Skeletal muscle satellite cell (primary cell): ENCODE measurements around the gene CD200.

ENCODE experiments used
- H3K27me3 ChIP-seq: 2 replicates; pipeline ENCODE4 v1.7.0; 2013; ENCODE audit warnings: low read length; ENCODE audit not compliant: control insufficient read depth, insufficient read depth
- H3K36me3 ChIP-seq: 2 replicates; pipeline ENCODE4 v1.7.0; 2013; ENCODE audit warnings: mild to moderate bottlenecking, control low read depth, low read length; ENCODE audit not compliant: insufficient read depth
- H3K4me1 ChIP-seq: 2 replicates; pipeline ENCODE4 v1.7.0; 2013; ENCODE audit warnings: low read length; ENCODE audit not compliant: control insufficient read depth, insufficient read depth
- H3K4me2 ChIP-seq: 2 replicates; pipeline ENCODE4 v1.7.0; 2013; ENCODE audit warnings: mild to moderate bottlenecking, low read length
- H3K4me3 ChIP-seq: 2 replicates; pipeline ENCODE4 v1.7.0; 2013; ENCODE audit warnings: low read length
- H3K9ac ChIP-seq: 2 replicates; pipeline ENCODE4 v1.7.0; 2013; ENCODE audit warnings: mild to moderate bottlenecking, low read depth, low read length, moderate library complexity
- H3K9me3 ChIP-seq: replicated peaks from 2 replicates; pipeline ENCODE4 v1.7.0; 2013; ENCODE audit warnings: mild to moderate bottlenecking, control low read depth, low read length

Gene CD200

DNA sequence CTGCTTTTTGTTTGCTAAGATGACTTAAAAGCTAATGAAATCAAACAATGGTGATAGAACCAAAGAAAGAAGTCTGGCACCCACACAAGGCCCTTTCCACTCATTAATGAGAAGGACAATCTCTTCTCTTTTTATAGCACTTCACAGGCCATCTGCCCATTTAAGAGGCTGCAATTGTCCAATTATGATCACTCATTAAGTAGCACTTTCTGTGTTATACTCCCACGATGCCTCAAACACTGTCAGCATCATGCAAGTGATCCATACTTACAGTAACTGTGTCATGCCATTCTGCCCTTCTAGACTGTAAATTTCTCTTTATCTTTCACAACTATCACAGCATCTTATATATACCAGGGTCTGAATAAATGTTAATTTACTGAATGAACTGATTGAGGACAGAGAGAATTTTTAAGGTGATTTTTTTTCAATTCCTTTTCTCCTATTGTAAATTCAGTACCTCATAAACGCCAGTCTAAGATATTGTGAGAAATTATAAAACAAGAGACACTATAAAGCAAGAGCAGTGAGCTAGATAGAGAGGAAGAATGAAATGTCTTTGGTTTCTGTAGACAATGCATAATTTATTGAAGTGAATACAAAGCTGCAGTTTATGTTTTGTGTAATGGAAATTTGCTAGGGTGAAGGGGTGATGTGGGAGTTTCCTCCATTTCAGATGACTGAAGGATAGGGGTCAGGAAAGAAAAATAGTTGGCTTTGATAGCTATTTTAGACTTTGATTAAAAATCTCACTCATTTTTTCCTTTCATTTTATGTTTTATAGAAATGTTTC, 17.3 kb downstream of the CD200 start:
- H3K9me3 ChIP-seq, result no peaks in the 10 kb centered on the region
- H3K4me1 ChIP-seq, result no peaks in the 10 kb centered on the region
- no peak overlapping the region for H3K4me3 ChIP-seq
- H3K36me3 ChIP-seq, result no peaks in the 10 kb centered on the region
- no peaks in the 10 kb centered on the region for H3K27me3 ChIP-seq
- no peak overlapping the region for H3K9ac ChIP-seq
- H3K4me2 ChIP-seq, result no peak overlapping the region

DNA sequence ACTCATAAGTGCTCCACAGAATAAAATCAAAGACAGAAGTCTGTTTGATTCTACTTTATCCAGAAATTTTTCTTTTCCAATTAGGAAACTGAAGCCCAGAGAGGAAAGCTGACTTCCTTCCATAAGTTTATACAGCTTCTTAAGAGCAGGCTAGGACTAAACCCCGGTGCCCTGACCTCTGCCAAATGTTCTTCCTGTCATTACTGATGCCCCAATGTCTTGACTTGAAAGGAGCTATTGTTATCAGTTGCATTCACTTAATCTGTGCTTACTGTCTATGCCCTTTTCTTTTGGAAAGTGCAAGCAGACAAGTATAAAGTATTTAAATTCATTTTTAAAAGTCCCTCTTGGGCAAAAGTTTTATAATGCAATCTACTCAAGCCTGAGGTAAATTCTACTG, 18.1 kb downstream of the CD200 start:
- Histone ChIP-seq H3K9ac (no peak overlapping the region), H3K4me2 (no peak overlapping the region), H3K27me3 (no peaks in the 10 kb centered on the region), H3K9me3 (no peaks in the 10 kb centered on the region), H3K4me3 (no peak overlapping the region), H3K4me1 (no peaks in the 10 kb centered on the region), H3K36me3 (no peaks in the 10 kb centered on the region)

DNA sequence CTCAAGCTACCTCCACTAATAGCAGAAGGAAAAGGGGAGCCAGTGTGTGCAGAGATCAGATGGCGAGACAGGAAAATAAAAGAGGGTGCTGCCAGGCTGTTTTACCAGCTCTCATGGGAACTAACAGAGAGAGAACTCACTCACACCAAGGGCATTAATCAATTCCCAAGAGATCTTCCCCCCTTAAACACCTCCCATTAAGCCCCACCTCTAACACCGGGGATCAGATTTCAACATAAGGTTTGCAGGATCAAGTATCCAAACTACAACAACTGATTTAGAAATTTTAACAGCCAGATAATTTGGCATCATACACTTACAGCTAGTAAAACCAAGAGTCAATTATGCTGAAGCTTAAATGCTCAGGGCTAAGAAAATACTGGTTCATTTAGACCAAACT, 18.9 kb downstream of the CD200 start:
- no peak overlapping the region for H3K4me3 ChIP-seq
- no peaks in the 10 kb centered on the region for H3K9me3 ChIP-seq
- no peak overlapping the region for H3K9ac ChIP-seq
- H3K4me2 ChIP-seq, result no peak overlapping the region
- H3K4me1 ChIP-seq, result no peaks in the 10 kb centered on the region
- H3K27me3 ChIP-seq, result no peaks in the 10 kb centered on the region
- H3K36me3 ChIP-seq, result no peaks in the 10 kb centered on the region

DNA sequence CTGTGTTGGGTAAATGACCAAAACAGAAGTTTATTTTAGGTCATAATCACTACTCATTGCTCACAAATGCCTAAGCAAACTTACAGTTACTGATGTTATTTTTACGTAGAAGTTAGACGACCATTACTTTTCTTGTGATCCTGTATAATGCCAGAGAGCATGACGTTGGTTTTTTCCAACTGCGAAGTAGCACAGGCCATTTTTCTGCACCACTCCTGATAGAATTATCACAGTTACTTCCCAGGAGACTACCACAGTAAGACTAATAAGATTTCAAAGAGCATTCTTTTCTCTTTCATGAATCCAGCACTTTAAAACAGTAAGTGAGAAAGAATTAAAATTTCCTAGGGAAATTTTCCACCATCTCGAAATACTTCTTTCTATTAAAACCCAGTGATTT, 19.8 kb downstream of the CD200 start:
- Histone ChIP-seq H3K4me2 (no peak overlapping the region), H3K4me1 (no peaks in the 10 kb centered on the region), H3K9ac (no peak overlapping the region), H3K9me3 (no peaks in the 10 kb centered on the region), H3K4me3 (no peak overlapping the region), H3K27me3 (no peaks in the 10 kb centered on the region), H3K36me3 (no peaks in the 10 kb centered on the region)

DNA sequence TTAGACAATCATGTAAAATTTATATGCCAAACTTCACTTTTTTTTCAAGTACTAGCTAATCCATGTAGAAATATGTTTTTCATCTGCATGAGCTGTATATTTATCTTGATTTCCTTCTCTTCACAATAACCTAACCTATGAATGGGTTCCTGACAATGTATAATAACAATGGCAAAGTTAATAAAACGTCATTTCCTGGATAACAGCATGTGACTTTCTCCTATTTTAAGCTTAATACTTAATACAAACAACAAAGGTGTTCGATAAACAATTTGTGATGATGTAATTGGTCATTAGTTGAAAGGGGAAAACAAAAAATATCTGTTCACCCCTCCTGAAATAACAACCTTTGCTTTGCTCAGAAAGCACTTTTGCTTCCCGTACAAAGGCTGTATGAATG, 20.4 kb downstream of the CD200 start:
- H3K9me3 ChIP-seq, result no peaks in the 10 kb centered on the region
- no peak overlapping the region for H3K4me3 ChIP-seq
- H3K9ac ChIP-seq, result no peak overlapping the region
- H3K4me2 ChIP-seq, result no peak overlapping the region
- H3K27me3 ChIP-seq, result no peaks in the 10 kb centered on the region
- H3K36me3 ChIP-seq, result no peaks in the 10 kb centered on the region
- no peaks in the 10 kb centered on the region for H3K4me1 ChIP-seq

DNA sequence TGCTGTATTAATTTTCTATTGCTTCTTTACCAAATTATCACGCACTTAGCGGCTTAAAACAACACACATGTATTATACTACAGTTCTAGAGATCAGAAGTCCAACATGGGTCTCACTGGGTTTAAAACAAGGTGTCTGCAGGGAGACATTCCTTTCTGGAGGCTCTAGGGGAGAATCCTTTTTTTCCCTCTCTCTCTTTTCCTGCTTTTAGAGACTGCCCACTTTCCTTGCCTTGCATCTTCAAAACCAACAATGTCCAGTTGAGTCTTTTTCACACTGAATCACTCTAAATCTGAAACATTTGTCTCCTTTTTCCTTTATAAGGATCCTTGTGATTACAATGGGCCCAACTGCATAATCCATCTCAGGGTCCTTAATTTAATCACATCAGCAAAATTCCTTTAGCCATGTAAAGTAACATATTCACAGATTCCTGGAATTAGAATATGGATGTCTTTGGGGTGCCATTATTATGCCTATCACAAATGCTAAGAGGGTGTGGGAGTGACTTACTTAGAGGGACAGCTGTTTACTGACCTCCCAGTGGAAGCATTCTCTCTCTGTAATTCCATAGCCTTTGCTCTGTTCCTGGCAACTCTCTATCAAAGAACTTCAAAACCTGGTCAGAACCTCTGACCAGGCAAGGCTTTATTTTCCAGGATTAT, 21.8 kb downstream of the CD200 start:
- H3K27me3 ChIP-seq, result no peaks in the 10 kb centered on the region
- H3K4me3 ChIP-seq, result no peak overlapping the region
- H3K9ac ChIP-seq, result no peak overlapping the region
- no peak overlapping the region for H3K4me2 ChIP-seq
- no peaks in the 10 kb centered on the region for H3K36me3 ChIP-seq
- no peaks in the 10 kb centered on the region for H3K4me1 ChIP-seq
- no peaks in the 10 kb centered on the region for H3K9me3 ChIP-seq

DNA sequence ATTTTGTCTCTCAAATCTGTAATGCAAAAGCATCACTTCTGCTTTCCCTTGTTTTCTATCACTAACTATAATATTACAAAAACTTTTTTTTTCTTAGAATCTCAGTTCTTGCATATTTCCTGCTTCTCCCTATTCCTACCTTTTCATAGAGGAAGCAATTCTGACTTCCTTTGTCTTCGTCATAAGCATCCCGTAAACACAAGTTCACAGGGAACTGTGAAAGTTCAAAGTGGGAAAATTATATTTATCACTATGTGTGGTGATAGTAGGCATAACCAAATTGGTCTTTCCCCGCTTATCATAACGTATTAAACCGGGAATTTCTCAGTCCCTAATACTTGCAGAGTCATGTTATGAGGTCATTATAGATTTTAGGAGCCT, 22.3 kb downstream of the CD200 start:
- H3K4me1 ChIP-seq, result no peaks in the 10 kb centered on the region

DNA sequence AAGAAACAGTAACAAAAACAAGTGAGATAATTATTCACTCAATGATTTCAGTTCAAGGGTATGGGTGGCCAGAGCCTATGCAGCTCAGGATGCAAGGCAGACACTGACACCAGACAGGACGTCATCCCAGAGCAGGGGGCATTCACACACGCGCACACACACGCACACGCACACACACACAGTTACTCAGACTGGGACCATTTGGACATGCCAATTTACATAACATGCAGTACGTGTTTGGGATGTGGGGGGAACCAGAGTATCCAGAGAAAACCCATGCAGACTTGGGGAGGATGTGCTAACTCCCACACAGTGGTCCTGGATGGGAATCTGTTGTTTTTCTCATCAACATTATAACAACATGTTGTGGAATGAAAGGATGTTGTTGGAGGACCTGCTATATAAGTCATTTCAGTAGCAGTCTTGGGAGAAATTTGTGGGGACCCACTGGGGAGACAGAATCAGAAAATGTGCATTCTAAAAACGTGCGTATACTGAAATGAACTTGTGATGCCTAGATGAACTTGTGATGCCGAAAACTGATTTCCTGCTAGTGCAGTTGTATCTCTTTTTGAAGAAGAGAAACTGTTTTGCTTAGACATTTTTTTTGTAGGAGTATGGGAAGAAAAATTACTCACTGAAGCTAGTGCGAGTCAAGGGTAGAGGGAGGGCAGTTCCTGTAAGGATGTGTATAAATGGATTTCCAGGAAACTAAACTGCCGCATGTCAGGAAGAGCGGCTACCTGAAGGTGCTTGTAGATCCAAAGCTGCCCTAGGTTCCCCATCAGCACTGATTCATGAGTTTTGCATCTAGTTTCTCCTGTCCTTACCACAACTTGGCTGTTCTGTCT, 25.2 kb downstream of the CD200 start:
- Histone ChIP-seq H3K4me2 (no peak overlapping the region), H3K9me3 (no peaks in the 10 kb centered on the region), H3K27me3 (no peaks in the 10 kb centered on the region), H3K4me1 (no peaks in the 10 kb centered on the region), H3K4me3 (no peak overlapping the region), H3K9ac (no peak overlapping the region), H3K36me3 (no peaks in the 10 kb centered on the region)

More for the DNA sequence above, 22.3 kb downstream of the CD200 start:
- no peak overlapping the region for H3K4me2 ChIP-seq
- H3K27me3 ChIP-seq, result no peaks in the 10 kb centered on the region
- no peak overlapping the region for H3K4me3 ChIP-seq
- H3K9ac ChIP-seq, result no peak overlapping the region
- H3K9me3 ChIP-seq, result no peaks in the 10 kb centered on the region
- no peaks in the 10 kb centered on the region for H3K36me3 ChIP-seq

DNA sequence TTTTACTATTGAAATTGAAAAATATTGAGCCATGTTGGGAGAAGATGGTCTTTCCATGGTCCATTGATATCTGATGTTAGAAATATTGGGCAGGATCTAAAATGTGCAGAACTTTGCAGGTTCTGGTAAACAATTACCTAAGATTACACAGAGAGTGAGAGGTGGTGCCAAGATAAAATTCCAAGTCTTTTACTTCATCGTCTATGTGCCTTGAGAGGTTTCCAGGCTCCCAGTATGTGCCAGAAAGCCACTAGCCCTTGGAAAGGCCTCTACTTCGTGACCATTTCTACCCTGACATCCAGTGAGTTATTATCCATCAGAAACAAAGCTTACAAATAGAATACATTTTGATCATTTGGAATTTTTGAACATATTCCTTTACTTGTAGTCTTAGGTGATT, 27.6 kb downstream of the CD200 start:
- Histone ChIP-seq H3K9ac (no peak overlapping the region), H3K9me3 (no peaks in the 10 kb centered on the region), H3K4me3 (no peak overlapping the region), H3K36me3 (no peaks in the 10 kb centered on the region), H3K4me2 (no peak overlapping the region), H3K27me3 (no peaks in the 10 kb centered on the region), H3K4me1 (peaks cover 6% of the 10 kb centered on the region)

DNA sequence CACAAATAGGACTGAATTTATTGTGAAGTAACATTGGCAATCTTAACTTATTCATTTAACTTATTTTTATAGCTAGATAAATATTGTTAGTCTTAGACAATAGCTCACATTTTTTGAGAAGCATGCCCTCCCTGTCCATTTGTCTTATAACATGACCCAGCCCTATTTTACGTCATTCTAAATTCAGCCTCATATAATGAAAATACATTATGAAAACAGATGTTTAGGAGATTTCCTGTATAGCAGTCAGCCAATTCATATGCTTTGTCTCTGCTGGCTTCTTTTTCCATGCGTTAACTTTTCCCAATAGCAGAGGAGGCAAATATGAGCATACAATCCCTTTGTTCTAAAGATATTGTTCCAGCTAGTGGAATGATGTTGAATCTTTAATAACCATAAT, 29.3 kb downstream of the CD200 start:
- no peak overlapping the region for H3K4me3 ChIP-seq
- H3K9ac ChIP-seq, result no peak overlapping the region
- peaks cover 8% of the 10 kb centered on the region for H3K4me1 ChIP-seq

DNA sequence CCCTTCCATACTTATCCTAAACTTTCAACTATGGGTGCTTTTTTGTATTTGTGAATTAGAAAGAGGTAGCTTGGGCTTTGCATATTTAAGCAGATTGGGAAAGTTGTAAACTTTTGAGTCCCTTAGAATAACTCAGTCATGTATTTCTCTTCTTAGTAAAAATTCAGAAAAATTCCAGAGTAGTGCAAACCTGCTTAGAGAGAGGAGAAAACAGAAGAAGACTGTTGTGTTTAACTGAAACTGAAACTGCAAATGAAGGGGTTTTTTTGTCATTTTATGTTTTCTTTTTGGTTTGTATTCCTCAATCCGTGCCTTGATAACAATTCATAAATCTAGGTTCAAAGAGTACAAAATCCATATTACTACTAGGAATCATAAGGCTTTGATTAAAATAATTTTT, 31.3 kb downstream of the CD200 start:
- H3K4me3 ChIP-seq, result no peak overlapping the region
- H3K9ac ChIP-seq, result no peak overlapping the region
- no peaks in the 10 kb centered on the region for H3K9me3 ChIP-seq
- H3K4me2 ChIP-seq, result no peak overlapping the region
- peaks cover 8% of the 10 kb centered on the region for H3K4me1 ChIP-seq
- no peaks in the 10 kb centered on the region for H3K27me3 ChIP-seq
- no peaks in the 10 kb centered on the region for H3K36me3 ChIP-seq

More for the DNA sequence above, 29.3 kb downstream of the CD200 start:
- Histone ChIP-seq H3K27me3 (no peaks in the 10 kb centered on the region), H3K9me3 (no peaks in the 10 kb centered on the region), H3K36me3 (no peaks in the 10 kb centered on the region), H3K4me2 (no peak overlapping the region)
